ENCODE data around the gene SGTB.

The SGTB gene

DNA sequence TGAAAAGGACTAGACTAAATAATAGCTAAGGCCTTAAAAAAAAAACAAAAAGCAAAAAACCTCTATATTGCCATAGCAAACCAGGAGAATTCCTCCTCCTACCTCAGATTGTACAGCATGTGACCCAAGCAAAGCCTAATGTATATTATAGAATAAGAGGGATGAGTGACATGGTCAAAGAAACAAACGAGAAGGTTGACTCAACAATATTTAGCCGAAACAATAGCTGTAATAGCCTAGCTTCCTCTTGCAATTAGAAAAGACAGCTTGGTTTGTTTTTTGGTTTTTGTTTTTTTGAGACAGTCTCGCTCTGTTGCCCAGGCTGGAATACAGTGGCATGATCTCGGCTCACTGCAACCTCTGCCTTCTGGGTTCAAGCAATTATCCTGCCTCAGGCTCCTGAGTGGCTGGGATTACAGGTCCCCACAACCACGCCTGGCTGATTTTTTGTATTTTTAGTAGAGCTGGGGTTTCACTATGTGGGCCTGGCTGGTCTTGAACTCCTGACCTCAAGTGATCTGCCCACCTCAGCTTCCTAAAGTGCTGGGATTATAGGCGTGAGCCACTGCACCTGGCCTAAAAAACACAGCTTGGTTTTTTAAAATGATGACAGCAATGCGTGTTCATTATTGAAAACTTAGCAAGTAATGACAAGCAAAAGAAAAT, 5.7 kb upstream of the SGTB start:
- DNase-seq (ENCODE audit: low read depth in 1 of 2, low spot score in 1 of 2): no peak
- in situ Hi-C loops (cut with HindIII; ENCODE audit: low pct_unique_long_range_greater_than_20kb, low sequenced_read_pairs): no loop called here
- TF ChIP-seq JUND (IDR thresholded peaks at IDR 0.05; ENCODE audit: low read depth): no peak

DNA sequence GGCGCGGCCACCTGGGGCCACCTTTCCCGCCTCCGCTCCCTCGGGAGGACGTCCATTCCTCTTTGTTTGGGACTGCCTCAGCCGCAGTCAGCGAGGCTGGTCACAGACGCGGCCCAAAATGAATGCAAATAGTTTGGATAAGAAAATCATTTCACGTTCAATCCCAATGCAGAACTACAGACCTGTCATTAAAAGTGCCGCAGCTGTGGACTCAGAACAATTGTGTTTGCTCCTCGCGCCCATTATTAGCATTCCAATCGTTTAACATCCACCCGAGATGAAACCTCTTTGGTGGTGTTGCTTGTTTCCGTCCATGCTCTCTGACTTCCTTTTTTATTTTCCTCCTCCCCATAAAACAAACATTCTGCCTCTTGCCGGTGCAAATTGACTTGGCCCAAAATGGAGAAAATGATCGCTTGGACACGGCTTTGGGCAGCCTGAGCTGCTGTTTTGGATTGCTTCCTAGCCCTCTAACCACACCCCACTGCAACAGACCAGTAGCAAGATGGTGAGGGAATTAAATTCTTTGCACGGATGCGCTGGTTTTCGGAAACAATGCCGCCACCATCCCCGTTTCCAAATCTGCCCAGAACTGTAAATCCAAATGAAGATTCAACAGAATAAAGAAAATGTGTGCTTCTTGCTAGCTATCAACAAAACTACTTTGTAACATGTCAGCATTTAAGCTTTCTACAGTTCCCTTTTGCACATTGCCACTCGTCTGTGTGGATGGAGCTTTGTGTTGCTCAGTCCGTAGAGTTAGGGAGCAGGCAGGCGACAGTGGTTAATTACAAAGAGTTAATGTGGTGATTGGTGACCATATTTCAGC, 880 bp upstream of the SGTB start:
- peak; percentile 57 to 65 for DNase-seq (ENCODE audit: low read depth in 1 of 2, low spot score in 1 of 2)
- in situ Hi-C loops (cut with HindIII; ENCODE audit: low pct_unique_long_range_greater_than_20kb, low sequenced_read_pairs): no loop called here
- no peak for TF ChIP-seq JUND (IDR thresholded peaks at IDR 0.05; ENCODE audit: low read depth)

DNA sequence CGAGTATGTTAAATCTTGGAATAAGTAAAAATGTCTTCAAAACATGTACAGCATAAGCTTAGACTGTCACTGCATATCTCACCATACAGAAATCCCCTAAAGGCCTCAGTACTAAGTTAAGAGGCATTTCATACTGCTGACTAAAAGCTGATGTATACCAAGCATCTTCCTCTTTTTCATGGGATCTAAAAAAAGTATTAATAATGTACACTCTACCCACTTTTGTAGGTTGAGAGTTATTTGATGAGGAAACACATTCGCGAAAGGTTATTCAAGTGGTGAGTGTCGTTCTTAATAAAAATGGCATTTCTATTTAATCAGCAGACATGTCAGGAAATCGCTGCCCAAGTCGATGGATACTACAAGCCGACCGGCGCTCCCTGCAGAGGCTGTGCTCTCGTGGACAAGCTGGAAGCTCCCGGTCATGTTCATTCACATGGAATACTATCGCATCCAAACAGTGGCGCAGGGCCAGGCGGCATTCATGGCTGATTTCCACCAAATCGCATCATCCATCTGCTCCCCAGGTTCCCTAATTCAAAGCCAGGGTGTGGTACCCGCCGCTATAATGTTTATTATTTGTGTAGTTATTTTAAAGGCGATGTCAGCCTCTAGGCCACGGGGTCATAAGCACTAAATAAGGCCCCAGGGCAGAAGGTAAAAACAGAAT, 724 bp downstream of the SGTB start:
- TF ChIP-seq JUND (IDR thresholded peaks at IDR 0.05; ENCODE audit: low read depth): no peak
- in situ Hi-C loops (cut with HindIII; ENCODE audit: low pct_unique_long_range_greater_than_20kb, low sequenced_read_pairs): no loop called here
- DNase-seq (ENCODE audit: low read depth in 1 of 2, low spot score in 1 of 2): peak; percentile 18

- DNase-seq (ENCODE audit: low read depth in 1 of 2, low spot score in 1 of 2): no peak
- in situ Hi-C loops (cut with HindIII; ENCODE audit: low pct_unique_long_range_greater_than_20kb, low sequenced_read_pairs): no loop called here
- no peak for TF ChIP-seq JUND (IDR thresholded peaks at IDR 0.05; ENCODE audit: low read depth)
Observed at GRCh38 chr5:65718576-65719310, 3.2 kb downstream of the SGTB start.

GRCh38 chr5:65708145-65708544, 13.8 kb downstream of the SGTB start:
- no peak for TF ChIP-seq JUND (IDR thresholded peaks at IDR 0.05; ENCODE audit: low read depth)
- DNase-seq (ENCODE audit: low read depth in 1 of 2, low spot score in 1 of 2): no peak
- in situ Hi-C loops (cut with HindIII; ENCODE audit: low pct_unique_long_range_greater_than_20kb, low sequenced_read_pairs): no loop called here

- no peak for TF ChIP-seq JUND (IDR thresholded peaks at IDR 0.05; ENCODE audit: low read depth)
- in situ Hi-C loops (cut with HindIII; ENCODE audit: low pct_unique_long_range_greater_than_20kb, low sequenced_read_pairs): no loop called here
- no peak for DNase-seq (ENCODE audit: low read depth in 1 of 2, low spot score in 1 of 2)
Observed at GRCh38 chr5:65707663-65708062, 14.2 kb downstream of the SGTB start.

DNA sequence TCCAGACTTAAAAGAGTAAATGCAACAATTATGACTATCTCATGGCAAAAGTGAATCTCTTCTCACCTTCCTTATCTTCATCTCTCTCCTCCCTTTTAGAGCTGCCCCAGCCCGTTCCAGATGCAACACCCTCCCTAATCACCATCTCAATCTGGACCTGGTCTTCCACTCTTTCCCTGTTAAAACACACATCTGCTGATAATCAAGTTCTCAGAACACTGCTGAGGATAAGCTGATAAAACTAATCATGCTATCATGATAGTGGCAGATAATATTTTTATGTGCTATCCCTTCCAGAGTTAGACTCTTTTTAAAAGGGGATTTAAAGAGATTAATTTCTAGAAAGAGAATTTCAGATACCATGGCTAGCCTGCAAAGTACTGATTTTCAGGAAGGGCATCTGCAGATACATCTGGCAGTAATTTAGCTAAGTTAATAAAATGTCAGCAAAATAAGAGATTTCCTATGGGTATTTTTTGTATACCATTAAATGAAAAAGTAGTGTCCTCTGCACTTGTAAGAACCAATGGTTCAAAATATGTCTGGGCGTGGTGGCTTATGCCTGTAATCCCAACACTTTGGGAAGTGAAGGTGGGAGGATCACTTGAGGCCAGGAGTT, 17.2 kb downstream of the SGTB start:
- in situ Hi-C loops (cut with HindIII; ENCODE audit: low pct_unique_long_range_greater_than_20kb, low sequenced_read_pairs): no loop called here
- no peak for TF ChIP-seq JUND (IDR thresholded peaks at IDR 0.05; ENCODE audit: low read depth)
- DNase-seq (ENCODE audit: low read depth in 1 of 2, low spot score in 1 of 2): no peak

- in situ Hi-C loops (cut with HindIII; ENCODE audit: low pct_unique_long_range_greater_than_20kb, low sequenced_read_pairs): no loop called here
- TF ChIP-seq JUND (IDR thresholded peaks at IDR 0.05; ENCODE audit: low read depth): no peak
- DNase-seq (ENCODE audit: low read depth in 1 of 2, low spot score in 1 of 2): no peak
Observed at GRCh38 chr5:65702036-65702435, 19.9 kb downstream of the SGTB start.

DNA sequence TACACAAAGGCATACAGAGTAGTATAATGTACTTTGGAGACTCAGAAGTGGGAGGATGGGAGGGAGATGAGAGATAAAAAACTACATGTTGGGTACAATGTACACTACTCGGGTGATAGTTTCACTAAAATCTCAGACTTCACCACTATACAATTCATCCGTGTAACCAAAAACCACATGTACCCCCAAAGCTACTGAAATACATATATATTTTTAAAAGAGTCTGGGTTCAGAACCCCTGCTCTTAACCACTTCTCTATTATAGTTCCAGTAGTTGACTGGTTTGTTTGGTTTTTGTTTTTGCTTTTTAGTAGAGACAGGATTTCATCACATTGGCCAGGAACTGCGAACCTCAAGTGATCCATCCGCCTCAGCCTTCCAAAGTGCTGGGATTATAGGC, 22.6 kb downstream of the SGTB start:
- no peak for TF ChIP-seq JUND (IDR thresholded peaks at IDR 0.05; ENCODE audit: low read depth)
- in situ Hi-C loops (cut with HindIII; ENCODE audit: low pct_unique_long_range_greater_than_20kb, low sequenced_read_pairs): no loop called here

DNA sequence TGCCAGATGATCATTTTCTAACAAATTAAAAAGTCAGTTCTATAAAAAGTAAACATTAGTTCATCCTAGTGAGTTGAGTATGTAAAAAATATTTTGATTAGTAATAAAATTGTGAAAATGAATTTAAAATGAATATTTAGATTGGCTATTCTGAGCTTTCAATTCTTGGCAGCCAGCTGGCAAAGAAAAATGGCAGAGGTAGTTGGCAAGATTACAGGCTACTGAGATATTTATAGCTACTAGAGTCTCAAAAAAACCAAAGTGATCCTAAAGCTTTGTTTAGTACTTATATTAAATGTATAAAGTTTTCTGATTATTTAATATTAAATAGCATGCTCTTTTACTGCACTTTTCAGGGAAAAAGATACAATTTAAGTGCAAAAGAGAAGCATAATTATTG, 25.0 kb downstream of the SGTB start:
- in situ Hi-C loops (cut with HindIII; ENCODE audit: low pct_unique_long_range_greater_than_20kb, low sequenced_read_pairs): no loop called here
- no peak for DNase-seq (ENCODE audit: low read depth in 1 of 2, low spot score in 1 of 2)

More for the DNA sequence above, 22.6 kb downstream of the SGTB start:
- no peak for DNase-seq (ENCODE audit: low read depth in 1 of 2, low spot score in 1 of 2)

DNA sequence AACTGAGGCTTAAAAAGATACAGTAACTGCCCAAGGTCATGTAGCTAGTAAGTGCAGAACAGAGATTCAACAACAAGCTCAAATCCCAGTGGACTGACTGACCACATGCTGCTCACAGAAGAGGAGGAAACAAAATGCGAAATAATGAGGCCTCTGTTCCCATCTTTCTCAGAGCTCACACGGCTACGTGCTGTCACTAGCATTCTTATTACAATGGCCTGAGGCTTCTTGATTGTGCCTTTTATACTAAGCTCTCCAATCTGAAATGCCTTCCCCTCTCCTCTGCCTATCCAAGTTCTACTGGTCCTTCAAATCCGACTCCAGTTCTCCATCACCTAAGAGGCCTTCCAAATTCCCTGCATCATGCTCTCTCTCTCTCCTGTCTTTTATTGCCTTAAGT, 26.0 kb downstream of the SGTB start:
- in situ Hi-C loops (cut with HindIII; ENCODE audit: low pct_unique_long_range_greater_than_20kb, low sequenced_read_pairs): no loop called here
- no peak for TF ChIP-seq JUND (IDR thresholded peaks at IDR 0.05; ENCODE audit: low read depth)
- DNase-seq (ENCODE audit: low read depth in 1 of 2, low spot score in 1 of 2): no peak

More for the DNA sequence above, 25.0 kb downstream of the SGTB start:
- no peak for TF ChIP-seq JUND (IDR thresholded peaks at IDR 0.05; ENCODE audit: low read depth)

DNA sequence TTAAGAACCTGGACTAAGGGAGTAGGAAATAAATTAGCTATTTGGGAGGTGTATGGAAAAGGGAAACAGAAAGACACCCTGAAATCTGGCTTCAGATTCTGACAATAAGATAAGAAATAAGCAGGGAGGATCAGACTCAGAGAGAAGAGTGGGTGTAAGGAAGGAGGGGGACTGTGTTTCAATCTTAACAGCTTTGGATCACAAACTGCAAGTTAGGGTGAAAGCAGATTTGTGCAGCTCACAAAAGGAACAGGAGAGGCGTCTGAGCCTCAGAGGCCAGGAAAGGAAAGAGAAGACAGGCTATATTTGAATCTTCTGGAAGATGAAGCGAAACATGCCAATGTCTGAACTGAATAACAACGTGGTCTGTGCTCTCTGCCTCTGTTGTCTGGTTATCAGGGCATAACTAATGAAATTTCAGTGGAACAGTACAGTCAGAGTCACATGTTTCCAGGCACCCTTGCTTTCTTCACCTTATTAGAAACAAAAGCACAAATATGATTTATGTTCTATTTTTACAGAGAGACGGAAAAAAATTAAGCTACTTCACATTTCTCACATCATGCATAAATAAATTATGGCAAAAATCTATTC, 26.6 kb downstream of the SGTB start:
- in situ Hi-C loops (cut with HindIII; ENCODE audit: low pct_unique_long_range_greater_than_20kb, low sequenced_read_pairs): no loop called here
- no peak for DNase-seq (ENCODE audit: low read depth in 1 of 2, low spot score in 1 of 2)
- no peak for TF ChIP-seq JUND (IDR thresholded peaks at IDR 0.05; ENCODE audit: low read depth)
